Measurements from ENCODE around the gene SPAG6.

- TF ChIP-seq CTCF (conservative IDR thresholded peaks at IDR 0.05) (no peak), ZFX (IDR thresholded peaks at IDR 0.05) (0 out of 2 replicates have a peak, but pooled peaks have one; percentile 37)
These were observed 28.8 kb upstream of the SPAG6 start, which contains the start of gene COMMD3 for GRCh38 chr10:22316286-22317075.
